Fibroblast of pulmonary artery (primary cell): ENCODE results near the gene NIPAL1.

ENCODE experiments used
- DNase-seq: peaks from one replicate; pipeline ENCODE4 v3.0.0-alpha.2; 2010; ENCODE audit warnings: low read depth
- H3K4me3 ChIP-seq: replicated peaks from 2 replicates; pipeline ENCODE4 v1.5.1; 2011; ENCODE audit warnings: low read depth, mild to moderate bottlenecking, control low read depth, low read length, moderate library complexity
- TF ChIP-seq, protein P1 (sequence below): IDR thresholded peaks from 2 replicates; pipeline ENCODE4 v1.5.1; 2011; ENCODE audit warnings: mild to moderate bottlenecking, control low read depth, low read length, inconsistent platforms; ENCODE audit errors: missing control alignments

The NIPAL1 gene

DNA sequence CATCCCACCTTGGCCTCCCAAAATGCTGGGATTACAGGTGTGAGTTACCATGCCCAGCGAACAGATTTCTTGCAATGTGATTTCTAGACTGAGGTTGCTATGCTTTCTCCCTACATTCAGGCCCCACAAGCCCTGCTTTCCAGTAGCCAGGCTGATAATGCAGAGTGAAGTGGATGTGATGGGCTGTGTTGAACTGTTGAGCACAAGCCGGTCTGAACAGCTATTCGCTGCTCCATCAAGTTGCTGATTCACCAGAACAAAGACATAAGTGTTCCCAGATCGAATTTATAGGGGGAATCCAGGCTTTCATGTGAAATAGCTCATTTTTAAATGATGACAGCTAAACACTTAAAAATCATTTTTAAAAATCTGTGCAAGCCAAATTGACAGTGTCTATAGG lies 8.0 kb downstream of the NIPAL1 start:
- DNase-seq = no peak
- TF ChIP-seq, protein P1, sequence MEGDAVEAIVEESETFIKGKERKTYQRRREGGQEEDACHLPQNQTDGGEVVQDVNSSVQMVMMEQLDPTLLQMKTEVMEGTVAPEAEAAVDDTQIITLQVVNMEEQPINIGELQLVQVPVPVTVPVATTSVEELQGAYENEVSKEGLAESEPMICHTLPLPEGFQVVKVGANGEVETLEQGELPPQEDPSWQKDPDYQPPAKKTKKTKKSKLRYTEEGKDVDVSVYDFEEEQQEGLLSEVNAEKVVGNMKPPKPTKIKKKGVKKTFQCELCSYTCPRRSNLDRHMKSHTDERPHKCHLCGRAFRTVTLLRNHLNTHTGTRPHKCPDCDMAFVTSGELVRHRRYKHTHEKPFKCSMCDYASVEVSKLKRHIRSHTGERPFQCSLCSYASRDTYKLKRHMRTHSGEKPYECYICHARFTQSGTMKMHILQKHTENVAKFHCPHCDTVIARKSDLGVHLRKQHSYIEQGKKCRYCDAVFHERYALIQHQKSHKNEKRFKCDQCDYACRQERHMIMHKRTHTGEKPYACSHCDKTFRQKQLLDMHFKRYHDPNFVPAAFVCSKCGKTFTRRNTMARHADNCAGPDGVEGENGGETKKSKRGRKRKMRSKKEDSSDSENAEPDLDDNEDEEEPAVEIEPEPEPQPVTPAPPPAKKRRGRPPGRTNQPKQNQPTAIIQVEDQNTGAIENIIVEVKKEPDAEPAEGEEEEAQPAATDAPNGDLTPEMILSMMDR = no peak
- no peak overlapping the region for H3K4me3 ChIP-seq

DNA sequence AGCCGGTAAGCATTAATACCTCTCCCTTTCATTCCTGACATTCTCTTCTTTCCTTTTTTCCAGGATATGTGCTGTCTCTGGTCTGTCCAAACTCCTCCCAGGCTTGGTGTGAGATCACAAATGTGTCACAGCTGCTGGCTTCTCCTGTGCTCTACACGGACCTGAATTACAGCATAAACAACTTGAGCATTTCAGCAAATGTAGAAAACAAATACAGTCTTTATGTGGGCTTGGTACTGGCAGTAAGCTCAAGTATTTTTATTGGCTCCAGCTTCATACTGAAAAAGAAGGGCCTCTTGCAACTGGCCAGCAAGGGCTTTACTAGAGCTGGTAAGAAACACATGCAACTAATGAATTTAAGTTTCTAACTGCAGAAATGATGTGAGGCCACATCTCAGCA lies 8.4 kb downstream of the NIPAL1 start:
- no peak overlapping the region for H3K4me3 ChIP-seq
- DNase-seq = peak; percentile 58
- TF ChIP-seq, protein P1 = no peak

DNA sequence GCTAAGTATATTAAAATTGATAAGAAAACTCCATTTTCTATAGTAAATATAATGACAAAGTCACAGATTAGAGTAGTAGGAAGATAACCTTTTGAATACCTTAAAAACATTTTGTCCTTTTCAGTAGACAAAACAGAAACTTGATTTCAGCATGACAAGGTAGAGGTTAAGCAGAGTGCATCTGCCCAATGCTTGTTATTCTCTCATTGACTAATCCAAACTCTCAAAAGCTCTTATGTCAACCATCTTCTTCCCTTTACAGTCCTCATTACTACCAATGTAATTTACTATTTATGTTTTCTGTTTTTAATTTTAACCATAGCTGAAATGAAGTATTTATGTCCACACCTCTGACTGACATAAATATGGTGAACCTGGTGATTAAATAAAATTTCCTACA lies 11.1 kb downstream of the NIPAL1 start:
- TF ChIP-seq, protein P1 = no peak
- H3K4me3 ChIP-seq = no peak overlapping the region
- DNase-seq = no peak

DNA sequence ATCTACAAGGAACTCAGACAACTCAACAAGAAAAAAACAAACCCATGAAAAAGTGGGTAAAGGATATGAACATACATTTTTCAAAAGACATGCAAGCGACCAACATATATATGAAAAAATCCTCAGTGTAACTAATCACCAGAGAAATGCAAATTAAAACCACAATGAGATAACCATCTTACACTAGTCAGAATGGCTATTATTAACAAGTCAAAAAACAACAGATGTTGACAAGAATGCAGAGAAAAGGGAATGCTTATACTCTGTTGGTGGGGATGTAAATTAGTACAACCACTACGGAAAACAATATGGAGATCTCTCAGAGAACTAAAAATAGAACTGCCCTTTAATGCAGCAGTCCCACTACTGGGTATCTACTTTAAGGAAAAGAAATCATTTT lies 12.1 kb downstream of the NIPAL1 start:
- no peak overlapping the region for H3K4me3 ChIP-seq
- TF ChIP-seq, protein P1 = no peak
- no peak for DNase-seq

DNA sequence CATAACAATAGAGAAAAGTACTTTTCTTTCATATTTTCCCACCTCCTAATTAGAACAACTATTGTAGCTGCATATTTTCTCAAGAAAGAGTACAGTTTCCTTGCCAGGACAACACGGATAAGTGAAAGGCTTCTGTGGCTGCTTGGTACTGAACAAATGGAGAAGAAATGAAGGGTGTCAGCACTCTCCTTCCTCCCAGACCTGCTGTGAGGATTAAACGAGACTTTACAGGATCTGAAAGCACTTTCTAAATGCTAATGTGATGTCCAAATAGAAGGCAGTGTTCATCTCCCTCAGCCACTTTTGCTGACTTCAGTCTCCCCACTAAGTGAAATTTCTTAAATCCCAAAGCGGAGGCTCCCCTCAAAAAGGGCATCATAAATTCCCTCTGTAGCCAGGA lies 13.9 kb downstream of the NIPAL1 start:
- DNase-seq = no peak
- TF ChIP-seq, protein P1 = no peak
- no peak overlapping the region for H3K4me3 ChIP-seq

DNA sequence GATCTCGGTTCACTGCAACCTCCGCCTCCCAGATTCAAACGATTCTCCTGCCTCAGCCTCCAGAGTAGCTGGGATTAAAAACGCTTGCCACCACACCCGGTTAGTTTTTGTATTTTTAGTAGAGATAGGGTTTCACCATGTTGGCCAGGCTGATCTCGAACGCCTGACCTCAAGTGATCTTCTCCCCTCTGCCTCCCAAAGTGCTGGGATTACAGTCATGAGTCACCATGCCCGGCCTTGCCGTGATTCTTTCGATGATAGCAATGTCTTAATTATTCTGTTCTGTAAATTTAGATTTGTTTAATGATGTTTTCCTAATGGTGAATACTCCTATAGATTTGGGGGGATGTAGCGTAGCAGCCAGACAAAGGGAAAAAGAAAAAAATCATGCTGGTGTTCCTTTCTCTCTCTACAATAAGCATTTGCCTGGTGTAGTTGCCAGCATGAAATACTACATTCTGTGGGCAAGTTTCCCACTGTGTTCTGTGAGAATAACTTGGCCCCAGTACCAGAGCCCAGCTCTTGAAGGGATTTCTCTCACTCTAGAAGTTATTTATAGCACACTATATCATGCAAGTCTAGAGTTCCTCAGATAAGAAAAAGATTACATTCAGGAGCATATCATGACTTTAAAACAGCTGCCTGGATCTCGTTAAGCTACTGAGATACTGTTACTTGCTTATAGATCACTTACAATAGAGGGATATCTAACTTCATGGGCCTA lies 15.4 kb downstream of the NIPAL1 start:
- TF ChIP-seq, protein P1 = no peak
- peak; percentile 76 for DNase-seq

DNA sequence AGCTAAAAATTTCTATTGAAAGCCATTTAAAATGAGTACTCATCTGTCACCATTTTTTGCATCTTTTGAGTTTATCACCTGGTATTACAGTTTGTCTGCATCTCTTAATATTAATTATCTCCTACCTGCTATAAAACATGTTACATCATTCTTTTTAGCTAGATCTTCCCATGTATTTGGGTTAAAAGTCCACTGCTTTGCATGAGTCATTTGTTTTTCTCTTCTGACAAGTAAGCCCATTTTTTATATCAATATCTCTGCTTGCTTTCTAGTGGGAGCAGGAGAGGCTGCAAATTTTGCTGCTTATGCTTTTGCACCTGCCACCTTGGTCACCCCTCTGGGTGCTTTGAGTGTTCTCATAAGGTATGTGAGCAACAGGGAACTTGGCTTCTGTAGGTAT lies 16.1 kb downstream of the NIPAL1 start:
- peak; percentile 23 for DNase-seq
- TF ChIP-seq, protein P1 = no peak
- no peak overlapping the region for H3K4me3 ChIP-seq

More for the DNA sequence above, 15.4 kb downstream of the NIPAL1 start:
- no peak overlapping the region for H3K4me3 ChIP-seq
